Measurements from ENCODE around the gene IL4R. TPM values are rescaled to one million over a fixed set of nuclear protein-coding genes. Genes with fewer than 3 reads are reported as not detected.

IL4R gene
- total RNA-seq, 1 donor from 2014 or later, result 202 TPM

DNA sequence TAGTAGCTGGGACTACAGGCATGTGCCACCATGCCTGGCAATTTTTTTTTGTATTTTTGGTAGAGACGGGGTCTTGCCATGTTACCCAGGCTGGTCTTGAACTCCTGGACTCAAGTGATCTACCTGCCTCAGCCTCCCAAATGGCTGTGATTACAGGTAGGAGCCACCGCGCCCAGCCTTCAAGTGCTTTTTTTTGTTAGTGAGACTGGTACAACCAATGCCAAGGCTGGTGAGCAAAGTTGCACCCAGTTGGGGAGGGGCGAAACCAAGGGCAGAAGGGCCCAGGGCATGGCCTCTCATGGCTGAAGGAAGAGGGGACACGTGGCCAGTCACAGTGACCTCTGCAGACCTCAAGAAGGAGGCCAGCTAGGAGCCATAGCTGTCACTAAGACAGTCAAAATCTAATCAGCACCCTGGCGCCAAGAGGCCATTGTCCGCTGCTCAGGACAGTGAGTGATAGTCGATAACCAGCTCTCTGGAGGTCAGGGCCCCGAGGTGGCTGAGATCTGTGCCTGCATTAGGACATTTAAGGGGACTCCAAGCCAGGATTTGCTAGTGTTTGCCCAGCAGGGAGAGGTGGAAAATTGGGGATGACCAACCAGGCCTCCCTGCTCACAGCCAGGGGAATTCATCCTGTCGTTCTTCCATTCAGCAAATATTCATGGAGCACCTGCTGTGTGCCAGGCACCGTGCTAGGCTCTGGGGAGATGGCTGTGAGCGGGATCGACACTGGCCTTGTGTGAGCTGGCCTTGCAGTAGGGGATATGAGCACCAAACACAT, 10.2 kb downstream of the IL4R start:
- H3K9me3 Mint-ChIP-seq, result no peaks in the 10 kb centered on the region
- H3K27ac Mint-ChIP-seq, result peak overlapping the region; percentile 46
- CTCF ChIA-PET, result no interaction called here
- intact Hi-C loops (cut with micrococcal nuclease), result no loop called here
- peaks cover 72% of the 10 kb centered on the region for H3K36me3 Mint-ChIP-seq (ENCODE audit: low read depth)
- H3K27me3 Mint-ChIP-seq, result no peaks in the 10 kb centered on the region
- DNase-seq, result no peak
- no peak overlapping the region for H3K4me3 Mint-ChIP-seq
- peaks cover 90% of the 10 kb centered on the region for H3K4me1 Mint-ChIP-seq
- POLR2A ChIA-PET, result interaction anchor here (0.7 kb wide), 1 partner anchor 8 kb away, joined by 3 read pairs; no protein-coding TSS in a partner anchor
- TF ChIP-seq, protein P1, sequence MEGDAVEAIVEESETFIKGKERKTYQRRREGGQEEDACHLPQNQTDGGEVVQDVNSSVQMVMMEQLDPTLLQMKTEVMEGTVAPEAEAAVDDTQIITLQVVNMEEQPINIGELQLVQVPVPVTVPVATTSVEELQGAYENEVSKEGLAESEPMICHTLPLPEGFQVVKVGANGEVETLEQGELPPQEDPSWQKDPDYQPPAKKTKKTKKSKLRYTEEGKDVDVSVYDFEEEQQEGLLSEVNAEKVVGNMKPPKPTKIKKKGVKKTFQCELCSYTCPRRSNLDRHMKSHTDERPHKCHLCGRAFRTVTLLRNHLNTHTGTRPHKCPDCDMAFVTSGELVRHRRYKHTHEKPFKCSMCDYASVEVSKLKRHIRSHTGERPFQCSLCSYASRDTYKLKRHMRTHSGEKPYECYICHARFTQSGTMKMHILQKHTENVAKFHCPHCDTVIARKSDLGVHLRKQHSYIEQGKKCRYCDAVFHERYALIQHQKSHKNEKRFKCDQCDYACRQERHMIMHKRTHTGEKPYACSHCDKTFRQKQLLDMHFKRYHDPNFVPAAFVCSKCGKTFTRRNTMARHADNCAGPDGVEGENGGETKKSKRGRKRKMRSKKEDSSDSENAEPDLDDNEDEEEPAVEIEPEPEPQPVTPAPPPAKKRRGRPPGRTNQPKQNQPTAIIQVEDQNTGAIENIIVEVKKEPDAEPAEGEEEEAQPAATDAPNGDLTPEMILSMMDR (IDR thresholded peaks at IDR 0.05), result no peak
- ATAC-seq (ENCODE audit: low read depth), result no peak

DNA sequence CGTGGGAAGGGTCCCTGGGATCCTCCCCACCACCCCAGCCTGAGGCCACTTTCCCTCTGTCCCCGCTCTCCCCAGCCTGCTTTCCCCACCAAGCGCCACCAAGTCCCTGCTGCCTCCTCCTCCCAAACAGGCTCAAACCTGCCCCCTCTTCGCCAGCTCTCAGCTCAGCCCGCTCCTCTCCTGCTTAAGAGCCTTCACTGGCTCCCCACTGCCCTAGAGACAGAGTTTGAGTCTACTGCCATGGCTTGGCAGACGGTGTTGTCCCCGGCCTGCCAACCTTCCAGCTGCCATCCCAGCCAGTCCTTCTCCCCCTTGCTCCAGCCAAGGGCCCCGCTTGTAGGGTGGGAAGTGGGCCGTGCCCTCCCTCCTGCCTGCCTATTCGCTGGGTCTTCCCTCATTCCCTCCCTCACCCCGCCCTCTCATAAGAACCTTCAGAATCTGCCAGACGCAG, 11.1 kb downstream of the IL4R start:
- peak overlapping the region; percentile 31 for H3K27ac Mint-ChIP-seq
- H3K4me1 Mint-ChIP-seq, result peaks cover 89% of the 10 kb centered on the region
- POLR2A ChIA-PET, result interaction anchor here (1.0 to 1.2 kb wide), 2 partner anchors 78 to 152 kb away, joined by 3 read pairs; partner anchors contain the start of gene IL21R
- H3K36me3 Mint-ChIP-seq (ENCODE audit: low read depth), result peaks cover 71% of the 10 kb centered on the region
- H3K9me3 Mint-ChIP-seq, result no peaks in the 10 kb centered on the region
- H3K27me3 Mint-ChIP-seq, result no peaks in the 10 kb centered on the region
- H3K4me3 Mint-ChIP-seq, result no peak overlapping the region
- intact Hi-C loops (cut with micrococcal nuclease), result no loop called here
- CTCF ChIA-PET, result no interaction called here
- no peak for ATAC-seq (ENCODE audit: low read depth)
- TF ChIP-seq, protein P1 (IDR thresholded peaks at IDR 0.05), result no peak
- DNase-seq, result no peak

DNA sequence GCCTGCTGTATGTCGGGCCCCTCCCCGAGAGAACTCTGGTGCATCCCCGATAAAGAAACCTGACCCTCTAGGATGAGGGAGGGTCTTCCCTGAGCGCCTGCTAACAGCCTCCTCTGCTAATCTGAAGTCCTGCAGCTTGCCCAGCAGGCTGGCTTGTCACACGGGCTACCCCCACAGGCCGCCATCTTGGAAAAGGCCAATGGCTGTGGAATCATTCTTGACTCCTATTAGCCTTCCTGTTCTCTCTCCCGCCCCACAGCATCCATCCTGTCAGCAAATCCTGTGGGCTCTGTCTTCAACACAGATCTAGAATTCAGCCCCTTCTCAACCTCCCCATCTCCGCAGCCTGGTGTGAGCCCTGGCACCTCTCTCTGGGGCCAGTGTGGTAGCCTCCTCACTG, 12.0 kb downstream of the IL4R start:
- Mint-ChIP-seq H3K27me3 (no peaks in the 10 kb centered on the region), H3K4me1 (peaks cover 87% of the 10 kb centered on the region), H3K27ac (peak overlapping the region; percentile 71), H3K9me3 (no peaks in the 10 kb centered on the region), H3K36me3 (ENCODE audit: low read depth) (peaks cover 74% of the 10 kb centered on the region), H3K4me3 (peak overlapping the region; percentile 24)
- intact Hi-C loops (cut with micrococcal nuclease), result loop anchor here (1.0 kb wide), 1 partner anchor 7 kb away; no protein-coding TSS in a partner anchor
- TF ChIP-seq, protein P1 (IDR thresholded peaks at IDR 0.05), result no peak
- ATAC-seq (ENCODE audit: low read depth) (no peak), DNase-seq (no peak)
- POLR2A ChIA-PET, result interaction anchor here (1.0 to 1.2 kb wide), 2 partner anchors 77 to 152 kb away, joined by 3 read pairs; partner anchors contain the start of gene IL21R
- CTCF ChIA-PET, result no interaction called here

DNA sequence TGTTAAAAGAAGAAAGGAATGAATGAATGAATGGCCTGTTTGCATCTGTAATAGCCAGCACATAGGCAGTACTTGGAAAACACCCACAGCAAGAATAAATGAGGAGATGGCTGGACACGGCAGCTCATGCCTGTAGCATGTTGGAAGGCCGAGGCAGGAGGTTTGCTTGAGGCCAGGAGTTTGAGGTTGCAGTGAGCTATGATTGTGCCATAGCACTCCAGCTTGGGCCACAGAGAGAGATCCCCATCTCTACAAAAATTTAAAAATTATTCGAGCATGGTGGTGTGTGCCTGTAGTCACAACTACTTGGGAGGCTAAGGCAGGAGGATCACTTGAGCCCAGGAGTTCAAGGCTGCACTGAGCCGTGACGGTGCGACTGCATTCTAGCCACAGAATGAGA, 12.5 kb downstream of the IL4R start:
- POLR2A ChIA-PET, result interaction anchor here (1.2 kb wide), 1 partner anchor 76 kb away, joined by 3 read pairs; the partner anchor contains the start of gene IL21R
- Mint-ChIP-seq H3K4me3 (peak overlapping the region; percentile 24), H3K27ac (peak overlapping the region; percentile 71), H3K36me3 (ENCODE audit: low read depth) (peaks cover 74% of the 10 kb centered on the region), H3K27me3 (no peaks in the 10 kb centered on the region), H3K9me3 (no peaks in the 10 kb centered on the region), H3K4me1 (peaks cover 86% of the 10 kb centered on the region)
- CTCF ChIA-PET, result interaction anchor here (0.9 kb wide), 1 partner anchor 35 kb away, joined by 4 read pairs; no protein-coding TSS in a partner anchor
- no peak for ATAC-seq (ENCODE audit: low read depth)
- TF ChIP-seq, protein P1 (IDR thresholded peaks at IDR 0.05), result no peak
- no peak for DNase-seq
- intact Hi-C loops (cut with micrococcal nuclease), result loop anchor here (1.0 kb wide), 1 partner anchor 8 kb away; no protein-coding TSS in a partner anchor

All from activated B cell treated with CpG ODN at 0.5 μM for 24 hours (primary cell).